Ovary (tissue), 3 donors: ENCODE results near the gene NAV2.

Experiments used
- POLR2A ChIP-seq: fragments of 450-650 bp; IDR thresholded peaks from one replicate; pipeline ENCODE4 v1.6.1; 2017; ENCODE audit warnings: antibody characterized with exemption, mild to moderate bottlenecking, moderate library complexity
- TF ChIP-seq, protein P1 (sequence below), 3 donors: fragments of 450-650 bp in 2 of 3; fragments of 200-600 bp in 1 of 3; IDR thresholded peaks; one replicate each; pipeline versions ENCODE4 v1.5.1 to v1.8.0; 2016 to 2022; ENCODE audit warnings: antibody characterized with exemption in 3 of 3, mild to moderate bottlenecking in 1 of 3
- donor health status: DM: no; HTN: no; CAD: no.

DNA sequence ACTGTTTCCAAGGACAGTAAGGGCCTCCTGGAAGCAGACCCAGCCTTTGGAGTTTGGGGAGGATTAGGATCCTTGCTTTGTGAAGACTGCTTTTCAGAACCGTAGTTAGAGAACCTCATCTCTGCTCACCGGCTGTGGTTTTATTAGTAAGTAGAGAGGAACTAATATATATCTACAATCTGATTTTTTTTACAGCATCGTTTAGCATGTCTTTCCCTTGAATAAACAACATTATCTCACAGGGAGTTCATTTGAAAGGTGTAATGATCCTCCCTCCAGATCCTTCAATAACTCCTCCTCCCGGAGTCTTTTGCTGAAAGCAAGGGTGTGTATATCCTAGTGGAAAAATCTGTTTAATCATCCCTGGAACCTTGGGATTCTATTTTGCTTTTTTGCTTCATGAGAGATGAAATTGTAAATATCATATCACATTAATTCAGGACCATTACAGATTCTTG lies 314.9 kb downstream of the NAV2 start:
- TF ChIP-seq, protein P1, sequence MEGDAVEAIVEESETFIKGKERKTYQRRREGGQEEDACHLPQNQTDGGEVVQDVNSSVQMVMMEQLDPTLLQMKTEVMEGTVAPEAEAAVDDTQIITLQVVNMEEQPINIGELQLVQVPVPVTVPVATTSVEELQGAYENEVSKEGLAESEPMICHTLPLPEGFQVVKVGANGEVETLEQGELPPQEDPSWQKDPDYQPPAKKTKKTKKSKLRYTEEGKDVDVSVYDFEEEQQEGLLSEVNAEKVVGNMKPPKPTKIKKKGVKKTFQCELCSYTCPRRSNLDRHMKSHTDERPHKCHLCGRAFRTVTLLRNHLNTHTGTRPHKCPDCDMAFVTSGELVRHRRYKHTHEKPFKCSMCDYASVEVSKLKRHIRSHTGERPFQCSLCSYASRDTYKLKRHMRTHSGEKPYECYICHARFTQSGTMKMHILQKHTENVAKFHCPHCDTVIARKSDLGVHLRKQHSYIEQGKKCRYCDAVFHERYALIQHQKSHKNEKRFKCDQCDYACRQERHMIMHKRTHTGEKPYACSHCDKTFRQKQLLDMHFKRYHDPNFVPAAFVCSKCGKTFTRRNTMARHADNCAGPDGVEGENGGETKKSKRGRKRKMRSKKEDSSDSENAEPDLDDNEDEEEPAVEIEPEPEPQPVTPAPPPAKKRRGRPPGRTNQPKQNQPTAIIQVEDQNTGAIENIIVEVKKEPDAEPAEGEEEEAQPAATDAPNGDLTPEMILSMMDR (IDR thresholded peaks at IDR 0.05): no peak
- TF ChIP-seq POLR2A: no peak
